Keratinocyte (primary cell): Measurements from ENCODE around the gene TMEM238.

Experiments
- EZH2 ChIP-seq: IDR thresholded peaks from one replicate; pipeline ENCODE4 v1.6.1; 2012; ENCODE audit warnings: inconsistent platforms, mild to moderate bottlenecking, low read length, moderate library complexity
- TF ChIP-seq, protein P1 (sequence below), 3 experiments: IDR thresholded peaks in 1 of 3; conservative IDR thresholded peaks in 1 of 3; optimal IDR thresholded peaks in 1 of 3; 2 replicates in 2 of 3; 3 replicates in 1 of 3; pipeline versions ENCODE3 to v1.5.1; 2011; ENCODE audit warnings: low read length in 3 of 3, mild to moderate bottlenecking in 3 of 3, moderate library complexity in 2 of 3, control low read depth in 1 of 3, inconsistent platforms in 1 of 3; ENCODE audit not compliant: insufficient read depth in 2 of 3; ENCODE audit errors: extremely low read depth in 1 of 3

DNA sequence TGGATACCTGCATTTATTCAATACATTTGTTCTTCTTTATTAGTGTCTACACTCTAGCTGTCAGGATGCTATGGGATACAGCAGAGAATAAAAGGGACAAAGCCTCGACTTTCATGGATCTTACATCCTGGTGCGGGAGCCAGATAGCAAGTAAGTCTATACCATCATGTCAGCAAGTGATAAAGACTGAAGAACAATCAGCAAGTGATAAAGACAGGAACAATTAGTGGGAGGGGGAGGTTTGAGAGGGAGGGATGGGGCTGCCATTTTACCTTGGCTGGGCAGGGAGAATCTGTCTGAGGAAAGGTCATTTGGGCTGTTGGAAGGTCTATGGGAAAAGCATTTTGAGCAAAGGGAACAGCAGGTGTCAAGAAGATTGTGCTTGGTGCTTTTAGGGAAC, 26.1 kb upstream of the TMEM238 start:
- no peak for TF ChIP-seq EZH2
- TF ChIP-seq, protein P1, sequence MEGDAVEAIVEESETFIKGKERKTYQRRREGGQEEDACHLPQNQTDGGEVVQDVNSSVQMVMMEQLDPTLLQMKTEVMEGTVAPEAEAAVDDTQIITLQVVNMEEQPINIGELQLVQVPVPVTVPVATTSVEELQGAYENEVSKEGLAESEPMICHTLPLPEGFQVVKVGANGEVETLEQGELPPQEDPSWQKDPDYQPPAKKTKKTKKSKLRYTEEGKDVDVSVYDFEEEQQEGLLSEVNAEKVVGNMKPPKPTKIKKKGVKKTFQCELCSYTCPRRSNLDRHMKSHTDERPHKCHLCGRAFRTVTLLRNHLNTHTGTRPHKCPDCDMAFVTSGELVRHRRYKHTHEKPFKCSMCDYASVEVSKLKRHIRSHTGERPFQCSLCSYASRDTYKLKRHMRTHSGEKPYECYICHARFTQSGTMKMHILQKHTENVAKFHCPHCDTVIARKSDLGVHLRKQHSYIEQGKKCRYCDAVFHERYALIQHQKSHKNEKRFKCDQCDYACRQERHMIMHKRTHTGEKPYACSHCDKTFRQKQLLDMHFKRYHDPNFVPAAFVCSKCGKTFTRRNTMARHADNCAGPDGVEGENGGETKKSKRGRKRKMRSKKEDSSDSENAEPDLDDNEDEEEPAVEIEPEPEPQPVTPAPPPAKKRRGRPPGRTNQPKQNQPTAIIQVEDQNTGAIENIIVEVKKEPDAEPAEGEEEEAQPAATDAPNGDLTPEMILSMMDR (optimal IDR thresholded peaks at IDR 0.05 in 1 of 3, IDR thresholded peaks at IDR 0.05 in 1 of 3, conservative IDR thresholded peaks at IDR 0.05 in 1 of 3; ENCODE audit: extremely low read depth in 1 of 3, insufficient read depth in 2 of 3, low read length in 3 of 3), result no peak
